Stimulated activated CD4-positive, alpha-beta T cell treated with anti-CD3 and anti-CD28 coated beads, Interleukin-4, amount 100 ng/mL, for 1 hour (primary cell): ENCODE results near the gene MEA1.

Experiments
- DNase-seq: peaks from one replicate; pipeline ENCODE4 v3.0.0-alpha.2; 2020

Gene MEA1

GRCh38 chr6:43037706-43038105, 24.0 kb upstream of the MEA1 start:
- no peak for DNase-seq

- no peak for DNase-seq
These were observed 23.5 kb upstream of the MEA1 start for GRCh38 chr6:43037197-43037596.

DNA sequence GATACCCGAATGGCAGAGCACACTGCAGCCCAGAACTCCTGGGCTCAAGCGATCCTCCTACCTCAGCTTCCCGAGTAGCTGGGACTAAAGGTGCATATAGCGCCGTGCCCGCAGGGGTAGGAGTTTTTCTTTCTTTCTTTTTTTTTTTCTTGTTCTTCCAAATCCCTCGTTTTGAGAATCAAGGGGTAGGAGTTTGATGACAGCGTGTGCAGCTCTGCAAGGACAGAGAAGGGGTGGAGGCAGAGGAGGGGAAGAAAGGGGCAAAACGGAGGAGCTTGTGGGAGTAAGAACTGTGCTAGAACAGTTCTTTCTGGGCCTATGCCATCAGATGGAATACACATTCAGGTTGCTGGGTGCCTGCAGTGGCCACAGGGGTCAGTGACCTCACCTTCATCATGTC, 23.0 kb upstream of the MEA1 start:
- no peak for DNase-seq

DNA sequence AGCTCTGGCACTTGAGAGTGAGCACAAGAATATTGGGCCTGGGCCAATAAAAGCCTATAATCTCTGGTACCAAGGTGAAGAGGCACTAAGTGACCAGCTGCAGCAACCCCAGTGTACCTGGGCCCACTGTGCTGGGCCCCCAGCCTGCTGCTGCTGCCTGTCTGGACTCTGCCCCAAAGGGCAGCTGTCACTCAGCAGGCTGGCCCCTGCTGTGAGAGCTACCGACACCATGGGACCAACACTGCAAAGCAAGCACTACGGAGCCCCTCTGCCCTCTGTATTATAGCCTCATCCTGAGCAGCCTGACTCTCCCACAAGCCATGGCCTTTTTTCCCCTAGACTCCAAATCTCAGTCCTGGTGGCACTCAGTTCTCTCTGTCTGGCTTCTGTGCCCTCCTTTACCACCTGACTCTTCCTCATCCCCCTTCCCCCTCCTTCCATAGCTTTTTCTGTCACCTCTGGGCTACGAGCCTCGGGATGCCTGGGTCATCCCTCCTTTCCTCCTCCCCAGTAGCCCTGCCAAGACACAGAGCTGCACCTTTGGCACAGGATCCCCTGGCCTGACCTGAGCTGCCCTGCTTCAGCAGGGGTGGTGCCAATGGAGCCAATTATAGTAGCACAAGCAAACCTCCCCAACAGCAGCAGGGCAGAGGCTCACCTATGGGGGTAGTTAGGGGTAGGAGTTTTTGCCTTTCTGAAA, 21.9 kb upstream of the MEA1 start:
- no peak for DNase-seq

- no peak for DNase-seq
These were observed 20.4 kb upstream of the MEA1 start for GRCh38 chr6:43034190-43034525.

DNA sequence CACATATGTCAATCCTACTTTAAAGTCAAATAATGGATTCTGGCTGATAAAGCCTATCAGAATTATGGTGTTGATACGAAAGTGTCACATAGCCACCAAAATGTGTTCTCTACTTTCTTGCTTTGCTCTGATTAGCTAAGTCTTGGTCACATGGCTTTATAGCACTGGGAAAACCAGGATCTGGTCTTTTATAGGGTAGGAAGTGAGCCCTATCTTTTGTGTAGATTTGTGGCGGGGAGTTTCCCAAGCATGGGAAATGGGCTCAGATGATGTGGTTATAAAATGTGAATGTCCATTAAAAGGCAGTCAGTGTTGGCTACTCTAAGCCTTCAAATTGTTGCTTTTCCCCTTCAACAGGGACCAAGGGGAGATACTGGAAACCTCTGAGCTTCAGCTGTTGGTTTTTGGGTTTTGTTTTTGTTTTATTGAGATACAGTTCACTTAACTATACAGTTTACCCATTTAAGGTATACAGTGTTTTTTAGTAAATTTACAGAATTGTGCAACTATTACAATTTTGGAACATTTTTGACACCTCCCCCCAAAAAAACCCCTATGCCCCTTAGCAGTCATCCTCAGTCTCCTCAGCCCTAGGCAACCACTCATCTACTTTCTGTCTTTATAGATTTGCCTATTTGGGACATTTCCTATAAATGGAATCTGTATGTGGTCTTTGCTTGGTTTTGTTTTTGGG, 19.9 kb upstream of the MEA1 start:
- no peak for DNase-seq

DNA sequence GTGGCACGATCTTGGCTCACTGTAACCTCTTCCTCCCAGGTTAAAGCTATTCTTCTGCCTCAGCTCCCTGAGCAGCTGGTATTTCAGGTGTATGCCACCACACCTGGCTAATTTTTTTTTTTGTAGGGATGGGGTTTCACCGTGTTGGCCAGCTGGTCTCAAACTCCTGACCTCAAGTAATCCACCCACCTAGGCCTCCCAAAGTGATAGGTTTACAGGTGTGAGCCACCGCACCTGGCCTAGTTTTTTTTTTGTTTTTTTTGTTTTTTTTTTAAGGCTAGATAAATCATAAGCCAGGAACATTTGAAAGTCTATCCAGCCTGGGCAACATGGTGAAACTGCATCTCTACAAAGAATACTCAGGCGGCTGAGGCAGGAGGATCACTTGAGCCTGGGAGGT, 18.6 kb upstream of the MEA1 start:
- DNase-seq, result no peak

DNA sequence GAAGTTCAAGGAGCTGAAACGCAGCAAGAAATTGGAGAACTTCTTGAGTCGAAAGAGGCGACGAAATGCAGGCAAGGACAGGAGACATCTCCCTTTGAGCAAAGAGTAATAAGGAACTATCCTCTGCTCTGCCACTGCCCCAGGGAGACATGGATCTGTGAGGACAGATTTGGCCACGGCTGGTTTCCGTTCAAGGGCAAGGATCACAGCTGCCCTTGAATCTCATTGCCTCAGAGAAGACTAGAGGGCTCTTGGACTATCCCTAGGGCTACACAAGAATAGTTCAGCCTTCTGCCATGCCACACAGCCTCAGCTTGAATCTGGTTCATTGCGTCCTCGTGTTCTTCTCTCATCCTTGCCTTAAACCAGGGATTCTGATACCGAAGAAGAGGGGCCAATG, 15.4 kb upstream of the MEA1 start:
- no peak for DNase-seq

DNA sequence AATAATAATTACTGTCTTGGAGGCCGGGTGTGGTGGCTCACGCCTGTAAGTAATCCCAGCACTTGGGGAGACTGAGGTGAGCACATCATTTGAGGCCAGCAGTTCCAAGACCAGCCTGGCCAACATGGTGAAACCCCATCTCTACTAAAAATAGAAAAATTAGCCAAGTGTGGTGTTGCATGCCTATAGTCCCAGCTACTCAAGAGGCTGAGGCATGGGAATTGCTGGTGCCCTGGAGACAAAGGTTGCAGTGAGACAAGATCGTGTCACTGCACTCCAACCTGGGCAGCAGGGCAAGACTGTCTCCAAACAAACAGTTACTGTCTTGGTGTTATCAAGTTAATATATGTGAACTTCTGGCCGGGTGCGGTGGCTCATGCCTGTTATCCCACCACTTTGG, 12.6 kb upstream of the MEA1 start:
- no peak for DNase-seq

- no peak for DNase-seq
These were observed 10.7 kb upstream of the MEA1 start for GRCh38 chr6:43024436-43024835.

- DNase-seq, result peak; percentile 80
These were observed 7.7 kb upstream of the MEA1 start, which contains the start of gene RRP36 for GRCh38 chr6:43021270-43022047. TSS of gene RRP36 (plus strand) at chr6:43021623. CDS start at chr6:43021655, 32 bp downstream.

GRCh38 chr6:43020847-43021246, 7.1 kb upstream of the MEA1 start:
- no peak for DNase-seq

GRCh38 chr6:43020052-43020705, 6.4 kb upstream of the MEA1 start:
- DNase-seq, result no peak

- no peak for DNase-seq
These were observed 5.4 kb upstream of the MEA1 start for GRCh38 chr6:43019152-43019551.

- DNase-seq, result no peak
These were observed 3.2 kb upstream of the MEA1 start for GRCh38 chr6:43016943-43017334.

- DNase-seq, result no peak
These were observed 2.6 kb upstream of the MEA1 start for GRCh38 chr6:43016176-43016942.

DNA sequence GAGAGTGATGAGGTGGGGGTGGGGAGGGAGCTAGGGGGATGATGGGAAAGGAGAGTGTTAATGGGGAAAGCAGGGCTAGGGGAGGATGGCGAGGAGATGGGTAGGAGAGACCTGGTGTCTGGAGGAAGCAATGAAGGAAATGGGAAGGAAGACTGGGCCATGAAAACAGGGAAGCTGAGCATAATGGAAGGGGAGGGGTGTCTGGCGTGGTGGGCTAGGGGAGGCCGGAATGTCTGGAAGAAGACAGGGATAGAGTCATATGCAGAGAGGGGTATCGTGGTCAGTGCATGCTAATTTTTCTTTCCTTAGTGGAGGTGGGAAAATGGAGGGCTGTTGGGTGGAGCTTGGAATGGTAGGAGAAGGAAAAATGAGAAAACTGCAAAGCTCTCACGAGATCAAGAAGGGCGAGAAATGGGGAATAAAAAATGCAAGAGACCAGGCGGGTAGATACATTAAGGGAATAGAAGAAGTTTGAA, 726 bp upstream of the MEA1 start:
- no peak for DNase-seq

GRCh38 chr6:43013097-43013842, 476 bp downstream of the MEA1 start:
- no peak for DNase-seq

GRCh38 chr6:43012364-43012763, 1.4 kb downstream of the MEA1 start:
- DNase-seq, result no peak

DNA sequence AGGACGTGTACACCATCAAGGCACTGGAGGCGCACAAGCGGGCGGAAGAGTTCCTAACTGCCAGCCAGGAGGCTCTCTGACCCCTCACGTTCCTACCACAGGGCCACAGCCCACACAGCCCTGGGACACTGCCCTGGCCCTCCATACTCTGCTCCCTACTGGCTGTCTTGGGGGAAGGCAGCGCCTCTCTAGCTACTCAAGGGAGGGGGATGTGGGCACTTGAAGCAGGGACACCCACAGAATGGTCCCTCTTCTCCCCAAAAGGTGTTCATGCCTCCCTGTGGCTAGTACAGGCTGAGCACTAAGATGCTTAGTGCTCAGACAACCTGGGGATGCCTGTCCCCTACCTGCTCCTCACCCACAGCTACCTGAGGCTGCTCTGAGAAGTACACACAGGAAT, 2.5 kb downstream of the MEA1 start:
- no peak for DNase-seq

GRCh38 chr6:43009124-43009523, 4.6 kb downstream of the MEA1 start:
- DNase-seq, result peak; percentile 47

- DNase-seq, result no peak
These were observed 6.6 kb downstream of the MEA1 start for GRCh38 chr6:43007126-43007525.
